ENCODE measurements around the gene METTL9.

METTL9 gene

DNA sequence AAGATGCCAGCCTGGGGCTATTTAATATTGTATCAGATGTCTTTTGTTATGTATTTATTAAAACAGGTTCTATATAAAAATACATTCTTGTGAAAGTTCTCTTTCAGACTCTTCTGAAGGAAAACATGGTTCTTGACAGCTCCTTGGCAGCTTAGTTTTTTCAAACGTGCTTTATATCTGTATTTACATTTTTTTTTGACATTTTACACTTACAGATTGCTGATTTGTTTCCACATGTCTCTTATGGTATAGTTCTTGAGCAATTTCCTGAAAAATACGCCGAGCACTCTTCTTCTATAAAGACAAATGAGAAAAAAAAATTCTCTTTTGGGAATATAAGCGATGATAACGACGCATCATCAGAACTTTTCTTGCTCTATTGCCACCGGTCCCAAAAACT is 43.5 kb downstream of the METTL9 start:
- peak overlapping the region; percentile 96; the same call in 1 of the 2 replicates for H3K27ac ChIP-seq (ENCODE audit: low read depth, low read length)
- H3K4me2 ChIP-seq (ENCODE audit: low read depth, low read length, poor library complexity, severe bottlenecking) = peak overlapping the region; percentile 76
- peaks cover 67% of the 10 kb centered on the region for H3F3A ChIP-seq (ENCODE audit: insufficient read depth)
- no peaks in the 10 kb centered on the region for H3K9me3 ChIP-seq (ENCODE audit: insufficient read depth, low read length)
- no peaks in the 10 kb centered on the region for H3K79me2 ChIP-seq (ENCODE audit: insufficient read depth, low read length)
- H2AFZ ChIP-seq (ENCODE audit: low read depth, low read length, severe bottlenecking) = no peak overlapping the region
- no peaks in the 10 kb centered on the region for H3K36me3 ChIP-seq (ENCODE audit: low read length)
- H3K4me3 ChIP-seq (ENCODE audit: insufficient read depth, low read length, poor library complexity, severe bottlenecking) = no peak overlapping the region
- H3K9me2 ChIP-seq (replicated peaks; ENCODE audit: insufficient read depth, low read length) = no peaks in the 10 kb centered on the region
- H3K27me3 ChIP-seq (ENCODE audit: low read length) = no peaks in the 10 kb centered on the region
- no peaks in the 10 kb centered on the region for H4K20me1 ChIP-seq (ENCODE audit: low read depth, low read length)
- no peak for TF ChIP-seq EZH2phosphoT487 (conservative IDR thresholded peaks at IDR 0.05; ENCODE audit: low read length)
- no peak for TF ChIP-seq CTCF (IDR thresholded peaks at IDR 0.05; ENCODE audit: insufficient read depth, low read length, poor library complexity, severe bottlenecking)
- no peak overlapping the region for H3K9ac ChIP-seq (ENCODE audit: low read length)

DNA sequence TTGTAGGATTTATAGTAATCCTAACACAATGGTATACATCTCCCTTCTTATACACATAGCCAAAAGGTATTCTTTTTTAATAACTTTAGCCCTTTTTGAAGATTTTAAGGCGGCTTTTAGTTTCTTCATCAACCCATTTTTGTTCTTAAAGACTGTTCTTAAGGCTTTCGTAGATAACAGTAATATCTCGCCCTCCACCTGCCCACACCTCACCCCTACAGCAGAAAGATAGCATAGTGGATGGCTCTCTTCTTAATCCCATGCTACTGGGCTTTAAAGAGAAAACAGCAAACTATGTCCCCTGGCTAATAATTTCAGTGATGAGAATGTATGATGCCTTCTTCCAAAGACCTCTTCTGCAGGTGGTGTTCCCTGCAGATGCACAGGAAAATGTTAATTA is 44.4 kb downstream of the METTL9 start:
- Histone ChIP-seq H3K27me3 (ENCODE audit: low read length) (no peaks in the 10 kb centered on the region), H3K36me3 (ENCODE audit: low read length) (no peaks in the 10 kb centered on the region), H3K4me3 (ENCODE audit: insufficient read depth, low read length, poor library complexity, severe bottlenecking) (no peak overlapping the region), H3K79me2 (ENCODE audit: insufficient read depth, low read length) (no peaks in the 10 kb centered on the region), H3K9me2 (replicated peaks; ENCODE audit: insufficient read depth, low read length) (no peaks in the 10 kb centered on the region), H3K4me2 (ENCODE audit: low read depth, low read length, poor library complexity, severe bottlenecking) (peak overlapping the region; percentile 76), H2AFZ (ENCODE audit: low read depth, low read length, severe bottlenecking) (no peak overlapping the region), H3K9ac (ENCODE audit: low read length) (peak overlapping the region; percentile 47), H3K27ac (ENCODE audit: low read depth, low read length) (peak overlapping the region; percentile 96), H3K9me3 (ENCODE audit: insufficient read depth, low read length) (no peaks in the 10 kb centered on the region), H3F3A (ENCODE audit: insufficient read depth) (peaks cover 63% of the 10 kb centered on the region), H4K20me1 (ENCODE audit: low read depth, low read length) (no peaks in the 10 kb centered on the region)
- no peak for TF ChIP-seq CTCF (IDR thresholded peaks at IDR 0.05; ENCODE audit: insufficient read depth, low read length, poor library complexity, severe bottlenecking)
- no peak for TF ChIP-seq EZH2phosphoT487 (conservative IDR thresholded peaks at IDR 0.05; ENCODE audit: low read length)

GRCh38 chr16:21644674-21645073 is 45.3 kb downstream of the METTL9 start:
- Histone ChIP-seq H3K9me2 (replicated peaks; ENCODE audit: insufficient read depth, low read length) (no peaks in the 10 kb centered on the region), H3K27ac (ENCODE audit: low read depth, low read length) (peak overlapping the region; percentile 96), H3K27me3 (ENCODE audit: low read length) (no peaks in the 10 kb centered on the region), H3K79me2 (ENCODE audit: insufficient read depth, low read length) (no peaks in the 10 kb centered on the region), H3F3A (ENCODE audit: insufficient read depth) (peaks cover 54% of the 10 kb centered on the region), H3K4me3 (ENCODE audit: insufficient read depth, low read length, poor library complexity, severe bottlenecking) (peak overlapping the region; percentile 43), H4K20me1 (ENCODE audit: low read depth, low read length) (no peaks in the 10 kb centered on the region), H3K36me3 (ENCODE audit: low read length) (no peaks in the 10 kb centered on the region), H3K9ac (ENCODE audit: low read length) (peak overlapping the region; percentile 47), H3K9me3 (ENCODE audit: insufficient read depth, low read length) (no peaks in the 10 kb centered on the region), H2AFZ (ENCODE audit: low read depth, low read length, severe bottlenecking) (no peak overlapping the region), H3K4me2 (ENCODE audit: low read depth, low read length, poor library complexity, severe bottlenecking) (peak overlapping the region; percentile 76)
- TF ChIP-seq CTCF (IDR thresholded peaks at IDR 0.05; ENCODE audit: insufficient read depth, low read length, poor library complexity, severe bottlenecking) (no peak), EZH2phosphoT487 (conservative IDR thresholded peaks at IDR 0.05; ENCODE audit: low read length) (no peak)
